Type B pancreatic cell (in vitro differentiated cells): ENCODE results near the gene IL18R1. TPM values are rescaled to one million over a fixed set of nuclear protein-coding genes. Genes with fewer than 3 reads are reported as not detected.

ENCODE experiments used
- DNase-seq: peaks from one replicate; pipeline ENCODE4 v3.0.0; 2021; ENCODE audit warnings: mixed read lengths; ENCODE audit not compliant: unreplicated experiment; ENCODE audit errors: extremely low spot score
- H3K27ac Mint-ChIP-seq: 2 replicates; pipeline ENCODE4 v1.8.0; 2021; ENCODE audit warnings: mild to moderate bottlenecking, mixed read lengths
- H3K27me3 Mint-ChIP-seq: 2 replicates; pipeline ENCODE4 v1.8.0; 2021; ENCODE audit warnings: mixed read lengths
- H3K36me3 Mint-ChIP-seq: 2 replicates; pipeline ENCODE4 v1.8.0; 2021; ENCODE audit warnings: mixed read lengths
- H3K4me1 Mint-ChIP-seq: one replicate; pipeline ENCODE4 v1.8.0; 2021; ENCODE audit warnings: mixed read lengths; ENCODE audit not compliant: unreplicated experiment
- H3K4me3 Mint-ChIP-seq: 2 replicates; pipeline ENCODE4 v1.8.0; 2021; ENCODE audit warnings: mild to moderate bottlenecking, mixed read lengths
- H3K9me3 Mint-ChIP-seq: 2 replicates; pipeline ENCODE4 v1.8.0; 2021; ENCODE audit warnings: mixed read lengths
- total RNA-seq: library from RNA; stranded (reverse); gene quantifications from 2 replicates; pipeline ENCODE4 v1.2.1, GENCODE V29; 2021; ENCODE audit warnings: low replicate concordance
- TF ChIP-seq, protein P1 (sequence below): fragments of 200-600 bp; sonication (generic); conservative IDR thresholded peaks from 2 replicates; pipeline ENCODE4 v1.5.0; 2021; ENCODE audit warnings: antibody characterized with exemption, mild to moderate bottlenecking

IL18R1 gene
- total RNA-seq, 1 donor from 2014 or later: 5.8 TPM

- no peak for DNase-seq
- H3K27me3 Mint-ChIP-seq: peaks cover 23% of the 10 kb centered on the region
- H3K4me3 Mint-ChIP-seq: no peak overlapping the region
- TF ChIP-seq, protein P1, sequence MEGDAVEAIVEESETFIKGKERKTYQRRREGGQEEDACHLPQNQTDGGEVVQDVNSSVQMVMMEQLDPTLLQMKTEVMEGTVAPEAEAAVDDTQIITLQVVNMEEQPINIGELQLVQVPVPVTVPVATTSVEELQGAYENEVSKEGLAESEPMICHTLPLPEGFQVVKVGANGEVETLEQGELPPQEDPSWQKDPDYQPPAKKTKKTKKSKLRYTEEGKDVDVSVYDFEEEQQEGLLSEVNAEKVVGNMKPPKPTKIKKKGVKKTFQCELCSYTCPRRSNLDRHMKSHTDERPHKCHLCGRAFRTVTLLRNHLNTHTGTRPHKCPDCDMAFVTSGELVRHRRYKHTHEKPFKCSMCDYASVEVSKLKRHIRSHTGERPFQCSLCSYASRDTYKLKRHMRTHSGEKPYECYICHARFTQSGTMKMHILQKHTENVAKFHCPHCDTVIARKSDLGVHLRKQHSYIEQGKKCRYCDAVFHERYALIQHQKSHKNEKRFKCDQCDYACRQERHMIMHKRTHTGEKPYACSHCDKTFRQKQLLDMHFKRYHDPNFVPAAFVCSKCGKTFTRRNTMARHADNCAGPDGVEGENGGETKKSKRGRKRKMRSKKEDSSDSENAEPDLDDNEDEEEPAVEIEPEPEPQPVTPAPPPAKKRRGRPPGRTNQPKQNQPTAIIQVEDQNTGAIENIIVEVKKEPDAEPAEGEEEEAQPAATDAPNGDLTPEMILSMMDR: no peak
- no peaks in the 10 kb centered on the region for H3K36me3 Mint-ChIP-seq
- H3K27ac Mint-ChIP-seq: no peak overlapping the region
- H3K9me3 Mint-ChIP-seq: no peaks in the 10 kb centered on the region
- H3K4me1 Mint-ChIP-seq: no peaks in the 10 kb centered on the region
These were observed 24.1 kb upstream of the IL18R1 start for GRCh38 chr2:102331311-102331980.

DNA sequence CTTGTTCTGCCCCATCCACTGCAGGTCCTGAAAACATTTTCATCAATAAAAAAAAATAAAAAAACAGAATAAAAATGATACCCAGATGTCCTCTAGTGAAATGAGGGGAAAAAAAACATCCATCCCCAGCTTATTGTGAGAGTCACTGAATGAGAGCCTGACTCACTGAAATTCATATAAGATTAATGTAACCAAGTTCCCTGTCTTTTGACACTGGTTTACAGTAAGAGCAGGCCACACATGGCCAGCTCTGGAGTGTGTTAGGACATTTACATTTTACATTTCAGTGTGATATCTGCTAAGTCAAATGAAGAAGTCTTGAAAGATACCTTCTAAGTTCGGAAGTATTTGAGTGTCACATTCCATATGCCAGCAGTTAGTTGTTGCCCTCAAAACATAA is 21.1 kb upstream of the IL18R1 start:
- Mint-ChIP-seq H3K36me3 (no peaks in the 10 kb centered on the region), H3K9me3 (no peaks in the 10 kb centered on the region), H3K4me1 (no peaks in the 10 kb centered on the region), H3K27ac (no peak overlapping the region), H3K4me3 (no peak overlapping the region), H3K27me3 (peaks cover 13% of the 10 kb centered on the region)
- TF ChIP-seq, protein P1: no peak
- DNase-seq: no peak

GRCh38 chr2:102335871-102336366 is 19.7 kb upstream of the IL18R1 start:
- TF ChIP-seq, protein P1: no peak
- H3K27ac Mint-ChIP-seq: no peak overlapping the region
- no peak for DNase-seq
- no peak overlapping the region for H3K4me3 Mint-ChIP-seq
- no peaks in the 10 kb centered on the region for H3K4me1 Mint-ChIP-seq
- no peaks in the 10 kb centered on the region for H3K9me3 Mint-ChIP-seq
- no peaks in the 10 kb centered on the region for H3K36me3 Mint-ChIP-seq
- H3K27me3 Mint-ChIP-seq: peaks cover 13% of the 10 kb centered on the region

DNA sequence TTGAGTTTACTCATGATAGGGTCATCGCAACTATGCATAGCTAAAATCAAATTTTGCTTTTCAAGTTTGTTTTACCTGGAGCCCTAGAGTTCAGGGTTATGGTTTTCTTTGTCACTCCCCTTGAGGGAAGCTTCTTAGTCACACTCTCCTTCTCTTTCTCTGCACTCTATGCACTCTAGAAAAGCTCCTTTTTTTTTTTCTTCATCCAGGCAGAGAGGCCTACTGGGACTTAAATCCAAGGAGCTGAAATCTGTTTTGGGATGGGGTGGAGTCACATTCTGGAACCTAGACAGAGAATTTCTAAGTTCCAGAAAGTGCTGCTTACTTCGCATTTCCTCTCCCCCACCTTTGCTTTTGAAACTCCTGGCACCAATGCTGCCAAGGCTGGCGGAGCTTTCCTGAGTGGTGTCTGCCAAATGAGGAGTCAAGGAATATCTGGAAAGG is 19.1 kb upstream of the IL18R1 start:
- DNase-seq: no peak
- H3K4me1 Mint-ChIP-seq: no peaks in the 10 kb centered on the region
- peaks cover 13% of the 10 kb centered on the region for H3K27me3 Mint-ChIP-seq
- no peak overlapping the region for H3K27ac Mint-ChIP-seq
- H3K36me3 Mint-ChIP-seq: no peaks in the 10 kb centered on the region
- TF ChIP-seq, protein P1: no peak
- no peaks in the 10 kb centered on the region for H3K9me3 Mint-ChIP-seq
- H3K4me3 Mint-ChIP-seq: no peak overlapping the region

GRCh38 chr2:102337012-102337411 is 18.6 kb upstream of the IL18R1 start:
- H3K4me1 Mint-ChIP-seq: no peaks in the 10 kb centered on the region
- H3K27ac Mint-ChIP-seq: no peak overlapping the region
- no peaks in the 10 kb centered on the region for H3K9me3 Mint-ChIP-seq
- DNase-seq: no peak
- H3K27me3 Mint-ChIP-seq: peaks cover 13% of the 10 kb centered on the region
- TF ChIP-seq, protein P1: no peak
- no peaks in the 10 kb centered on the region for H3K36me3 Mint-ChIP-seq
- no peak overlapping the region for H3K4me3 Mint-ChIP-seq
